NCI-H2029 treated with DMSO at 0.1 percent for 48 hours (cell line): Measurements from ENCODE around the gene XYLT1.

ENCODE experiments used
- DNase-seq: peaks from one replicate; lab custom pipeline; 2025; lab: John Stamatoyannopoulos, UW

The XYLT1 gene

DNA sequence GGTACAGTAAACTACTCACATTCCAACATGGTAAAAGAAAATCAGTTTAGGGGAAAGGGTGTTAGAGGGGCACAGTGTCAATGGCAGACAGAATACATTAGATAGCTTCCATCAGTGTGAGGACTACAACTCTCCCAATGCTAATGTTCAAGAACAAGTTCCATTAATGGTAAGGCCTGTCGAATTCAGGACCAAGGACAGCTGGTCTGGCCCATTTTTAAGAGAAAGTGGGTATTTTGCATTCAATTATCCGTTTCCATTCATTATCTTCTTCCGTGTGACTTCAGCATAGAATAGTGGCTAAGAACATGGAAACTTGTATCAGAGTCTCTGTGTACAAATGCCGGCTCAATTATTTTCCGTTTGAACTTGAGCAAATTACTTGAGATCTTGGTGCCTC is 98.4 kb downstream of the XYLT1 start:
- DNase-seq = no peak

- DNase-seq = no peak
Measured at GRCh38 chr16:17371299-17371698, 99.5 kb downstream of the XYLT1 start.

GRCh38 chr16:17370731-17371285 is 100.0 kb downstream of the XYLT1 start:
- no peak for DNase-seq

DNA sequence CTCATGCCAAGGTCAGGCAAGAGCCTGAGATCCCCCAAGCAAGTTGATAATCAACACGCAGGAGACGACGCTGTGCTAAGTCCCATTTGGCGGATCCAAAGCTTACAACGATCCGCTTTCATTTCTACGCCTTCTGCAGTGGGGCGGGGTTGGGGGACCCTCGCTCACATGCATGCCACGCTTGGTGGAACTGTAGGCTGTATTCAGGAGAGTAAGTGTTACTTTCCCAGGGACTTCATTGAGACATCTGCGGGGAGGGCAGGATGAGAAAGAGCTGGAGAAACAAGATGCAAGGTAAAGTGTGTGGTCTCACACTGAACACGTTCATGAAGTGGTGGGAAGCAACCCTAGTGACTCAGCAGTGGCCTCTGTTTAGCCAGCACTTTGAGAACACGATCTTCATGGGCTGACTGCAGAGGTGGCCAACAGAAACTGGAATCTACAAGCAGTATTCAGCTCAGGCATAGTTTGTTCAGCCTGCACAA is 100.5 kb downstream of the XYLT1 start:
- DNase-seq = no peak

DNA sequence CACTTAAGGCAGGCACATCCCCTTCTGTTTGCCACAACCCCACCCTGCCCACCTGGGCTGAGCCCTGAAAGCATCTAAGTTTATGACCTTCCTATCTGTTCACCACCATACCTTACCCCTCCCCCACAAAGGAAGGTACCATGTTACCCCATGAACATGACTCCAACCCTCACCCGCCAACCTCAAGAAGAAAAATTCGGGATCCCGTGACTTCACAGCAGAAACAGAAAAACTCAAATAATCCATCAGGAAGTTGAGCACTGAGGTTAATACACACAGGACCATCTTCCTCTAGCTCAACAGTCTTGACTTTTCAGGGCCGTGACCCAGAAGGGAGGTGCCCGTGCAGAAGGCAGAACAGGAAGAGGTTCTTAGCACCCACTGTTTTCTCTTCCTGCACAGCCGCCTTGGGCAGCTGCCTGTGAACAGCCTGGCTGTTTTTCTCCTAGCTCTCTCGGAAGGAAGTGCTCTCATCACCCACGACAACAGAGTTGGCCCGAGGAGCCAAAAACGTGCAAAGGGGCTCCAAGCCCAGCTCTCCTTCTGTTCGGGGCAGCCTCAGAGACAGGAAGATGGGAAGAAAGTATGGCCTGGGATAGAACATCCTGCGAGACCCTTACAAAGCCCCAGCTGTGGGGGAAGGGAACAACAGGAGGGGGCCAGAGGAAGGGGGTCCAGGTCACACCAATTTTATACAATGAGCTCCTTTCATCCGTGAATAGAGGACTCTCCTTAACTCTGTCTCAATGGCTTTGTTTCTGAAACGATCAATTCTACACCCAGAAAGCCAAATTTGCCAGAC is 101.1 kb downstream of the XYLT1 start:
- no peak for DNase-seq

- no peak for DNase-seq
Measured at GRCh38 chr16:17368951-17369350, 101.8 kb downstream of the XYLT1 start.

- DNase-seq = no peak
Measured at GRCh38 chr16:17368446-17368845, 102.3 kb downstream of the XYLT1 start.

GRCh38 chr16:17367923-17368322 is 102.8 kb downstream of the XYLT1 start:
- no peak for DNase-seq

DNA sequence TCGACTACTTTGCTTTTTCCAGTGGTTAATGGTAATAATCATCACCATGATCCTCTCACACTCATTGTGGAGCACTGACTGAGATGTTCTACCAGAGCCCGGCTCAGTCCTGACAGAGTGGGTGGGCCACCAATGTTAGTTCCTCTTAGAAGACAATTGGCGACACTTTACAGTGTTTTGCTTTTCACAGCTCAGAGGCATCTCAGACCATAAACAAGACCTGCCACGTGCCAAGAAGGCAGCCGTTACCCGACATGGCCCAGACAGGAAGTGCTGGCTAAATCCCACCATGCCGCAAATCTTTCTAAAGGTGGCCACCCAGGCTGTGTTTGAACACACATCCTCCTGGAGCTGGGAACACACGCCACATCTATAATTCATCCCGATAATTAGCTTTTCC is 103.7 kb downstream of the XYLT1 start:
- DNase-seq = no peak

DNA sequence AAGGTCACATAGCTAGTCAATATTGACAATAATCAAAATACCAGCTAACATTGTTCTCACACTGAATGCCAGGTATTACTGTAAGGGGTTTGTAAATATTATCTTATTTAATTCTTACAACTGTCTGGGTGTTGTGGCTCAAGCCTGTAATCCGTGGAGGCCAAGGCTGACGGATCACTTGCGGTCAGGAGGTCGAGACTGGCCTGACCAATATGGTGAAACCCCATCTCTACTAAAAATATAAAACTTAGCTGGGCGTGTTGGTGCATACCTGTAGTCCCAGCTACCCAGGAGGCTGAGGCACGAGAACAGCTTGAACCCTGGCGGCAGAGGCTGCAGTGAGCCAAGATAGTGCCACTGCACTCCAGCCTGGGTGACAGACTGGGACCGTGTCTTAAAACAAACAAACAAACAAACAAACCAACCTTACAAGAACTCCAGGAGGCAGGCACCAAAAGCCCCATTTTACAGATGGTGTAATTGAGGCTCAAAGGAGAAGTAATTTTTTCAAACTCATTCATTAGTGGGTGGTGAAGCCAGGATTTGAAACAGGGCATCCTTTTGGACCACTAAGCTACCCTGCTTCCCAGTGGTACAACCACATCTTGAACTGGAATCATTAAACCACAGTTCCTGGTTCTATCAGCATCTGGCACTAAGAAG is 104.3 kb downstream of the XYLT1 start:
- DNase-seq = no peak

DNA sequence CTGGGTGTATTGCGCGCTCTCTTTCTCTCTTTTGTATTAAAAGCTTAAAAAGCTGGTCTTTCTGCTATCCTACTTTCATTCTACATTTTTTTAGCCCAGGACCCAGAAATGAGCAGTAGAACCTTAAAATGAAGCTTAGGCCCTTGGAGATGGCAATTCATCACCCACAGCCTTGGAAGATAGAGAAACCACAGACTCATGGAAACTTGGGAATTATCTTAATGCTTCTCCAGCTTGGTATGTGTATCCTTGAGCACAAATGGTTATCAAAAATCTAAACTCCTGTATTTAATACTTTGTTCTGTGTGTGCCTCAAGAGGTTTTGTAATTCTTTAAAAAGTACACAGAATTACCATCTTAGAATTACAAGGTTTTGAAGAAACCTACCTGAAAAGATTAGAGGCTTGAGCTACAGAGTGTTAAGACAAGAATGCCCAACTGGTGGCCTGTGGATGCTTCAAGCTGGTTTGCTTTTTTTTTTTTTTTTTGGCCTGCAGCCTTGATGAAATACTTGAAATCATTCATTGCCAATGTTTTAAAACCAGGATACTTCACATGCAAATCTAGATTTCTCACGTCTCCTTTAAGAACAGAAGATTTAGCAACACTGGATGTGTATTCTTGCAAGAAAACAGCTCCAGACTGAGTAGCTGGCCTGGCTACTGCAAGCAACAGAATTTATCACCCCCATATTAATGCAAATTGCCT is 105.0 kb downstream of the XYLT1 start:
- no peak for DNase-seq

DNA sequence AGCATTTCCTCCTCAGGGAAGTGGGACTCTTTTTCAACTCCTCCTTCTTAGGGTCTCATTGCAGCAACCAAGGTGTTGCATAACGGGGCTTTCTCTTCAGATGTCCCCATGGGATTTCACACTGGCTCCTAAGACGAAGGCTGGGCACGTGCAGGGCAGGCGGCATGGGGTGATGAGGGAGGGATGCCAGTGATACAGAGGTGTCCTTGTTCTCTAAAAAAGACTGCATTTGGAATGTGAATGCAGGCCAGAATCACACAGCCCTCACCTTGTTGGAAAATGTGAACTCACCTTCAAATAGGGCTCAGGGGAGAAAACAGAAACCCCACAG is 105.6 kb downstream of the XYLT1 start:
- DNase-seq = no peak

- DNase-seq = no peak
Measured at GRCh38 chr16:17364319-17365210, 106.2 kb downstream of the XYLT1 start.

- no peak for DNase-seq
Measured at GRCh38 chr16:17362946-17363345, 107.8 kb downstream of the XYLT1 start.

DNA sequence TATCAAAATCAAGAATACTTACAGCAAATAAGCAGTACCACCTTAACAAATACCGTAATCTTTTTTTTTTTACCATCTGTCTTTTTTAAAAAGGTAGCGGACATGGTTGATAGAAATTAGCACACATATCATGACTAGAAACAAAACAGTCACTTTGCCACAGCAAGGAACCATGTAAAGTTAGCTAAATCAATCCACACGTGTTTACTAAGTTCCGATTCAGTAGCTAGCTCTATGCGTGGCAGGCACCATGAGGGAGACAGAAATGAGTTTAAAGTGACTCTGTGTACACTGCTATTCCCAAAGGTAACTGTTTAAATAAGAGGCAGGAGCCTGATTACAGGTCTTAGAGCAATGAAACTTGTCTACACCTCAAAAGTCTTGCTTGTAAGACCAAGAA is 108.6 kb downstream of the XYLT1 start:
- no peak for DNase-seq

DNA sequence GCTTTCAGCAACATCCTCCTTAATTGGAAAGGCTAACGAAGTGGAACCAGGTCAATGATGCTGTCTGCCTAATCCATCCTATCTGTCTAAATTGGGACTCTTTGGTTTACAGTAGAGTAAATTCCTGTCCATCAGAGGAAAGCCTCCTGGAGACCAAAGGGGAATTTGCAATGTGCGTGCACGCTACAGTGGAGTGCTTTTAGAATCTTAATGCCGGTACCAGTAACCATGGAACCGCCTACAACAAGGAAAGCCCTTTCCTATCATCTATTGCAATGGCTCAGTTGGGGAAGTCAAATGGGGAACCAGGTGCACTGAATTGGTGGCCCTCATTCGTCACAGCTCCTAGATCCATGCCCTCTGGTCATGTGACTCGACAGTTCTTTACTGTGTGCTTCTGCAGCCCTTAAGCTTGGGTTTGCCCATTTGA is 110.1 kb downstream of the XYLT1 start:
- no peak for DNase-seq

DNA sequence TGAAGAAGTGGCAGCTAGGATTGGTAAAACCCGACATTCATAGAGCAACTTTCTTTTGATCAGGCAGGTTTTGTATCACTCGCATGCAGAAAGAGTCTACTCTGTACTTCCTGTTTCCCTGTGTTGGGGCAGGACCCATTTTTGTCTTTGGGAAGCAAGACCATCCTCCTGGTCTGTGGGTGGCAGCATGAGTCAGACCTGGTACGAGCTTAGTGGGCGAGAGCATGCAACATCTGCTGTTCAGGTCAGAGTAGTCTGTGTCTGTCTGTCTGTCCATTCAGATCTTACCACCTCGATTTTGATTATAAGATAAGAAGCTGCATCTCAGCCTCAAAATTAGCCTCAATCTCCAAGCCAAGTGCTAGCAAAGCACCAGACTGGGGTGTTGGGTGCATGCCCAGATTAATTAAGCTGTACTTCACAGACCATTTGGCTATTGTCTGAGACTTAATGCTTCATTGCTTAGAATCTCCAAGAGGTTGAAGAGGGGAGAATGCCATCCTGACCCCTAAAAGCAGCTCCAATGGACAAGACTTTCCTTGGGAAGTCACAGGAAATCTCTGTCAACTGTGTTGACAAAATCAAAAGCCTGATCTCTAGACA is 110.9 kb downstream of the XYLT1 start:
- DNase-seq = peak; percentile 26

DNA sequence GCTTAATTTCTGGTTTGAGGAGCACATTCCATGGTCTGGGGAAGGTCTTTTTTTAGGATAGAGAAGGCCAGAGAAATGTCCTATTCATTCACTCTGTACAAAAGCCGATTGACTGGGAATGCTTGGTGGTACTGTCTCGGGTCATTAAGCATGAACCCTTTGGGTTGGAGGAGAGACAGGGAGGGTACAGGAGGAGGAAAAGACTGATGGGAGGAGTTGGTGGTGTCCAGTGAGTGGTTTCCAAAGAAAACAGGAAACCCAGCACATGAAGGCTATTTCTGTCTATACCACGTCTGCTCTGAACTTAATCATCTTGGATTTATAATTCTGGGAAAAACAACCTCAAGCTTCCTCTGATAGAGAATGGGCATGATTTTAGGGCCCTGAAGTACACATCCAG is 111.9 kb downstream of the XYLT1 start:
- DNase-seq = no peak

DNA sequence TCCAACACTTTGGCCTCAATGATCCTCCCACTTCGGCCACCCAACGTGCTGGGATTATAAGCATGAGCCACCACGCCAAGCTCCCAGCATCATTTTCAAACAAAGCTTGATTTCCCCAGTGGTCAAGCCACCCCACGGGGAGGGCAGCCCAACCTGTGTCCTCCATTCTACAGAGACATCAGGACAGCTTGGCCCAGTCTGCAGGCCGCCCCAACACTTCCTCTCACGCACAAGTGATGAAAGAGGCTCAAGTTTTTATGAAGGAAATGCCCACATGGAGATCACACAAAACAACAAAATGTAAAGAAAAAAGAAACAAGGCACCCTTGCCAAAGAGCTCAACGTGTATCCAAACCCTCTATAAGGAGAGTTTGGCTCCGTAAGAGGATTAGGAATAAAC is 112.4 kb downstream of the XYLT1 start:
- no peak for DNase-seq

DNA sequence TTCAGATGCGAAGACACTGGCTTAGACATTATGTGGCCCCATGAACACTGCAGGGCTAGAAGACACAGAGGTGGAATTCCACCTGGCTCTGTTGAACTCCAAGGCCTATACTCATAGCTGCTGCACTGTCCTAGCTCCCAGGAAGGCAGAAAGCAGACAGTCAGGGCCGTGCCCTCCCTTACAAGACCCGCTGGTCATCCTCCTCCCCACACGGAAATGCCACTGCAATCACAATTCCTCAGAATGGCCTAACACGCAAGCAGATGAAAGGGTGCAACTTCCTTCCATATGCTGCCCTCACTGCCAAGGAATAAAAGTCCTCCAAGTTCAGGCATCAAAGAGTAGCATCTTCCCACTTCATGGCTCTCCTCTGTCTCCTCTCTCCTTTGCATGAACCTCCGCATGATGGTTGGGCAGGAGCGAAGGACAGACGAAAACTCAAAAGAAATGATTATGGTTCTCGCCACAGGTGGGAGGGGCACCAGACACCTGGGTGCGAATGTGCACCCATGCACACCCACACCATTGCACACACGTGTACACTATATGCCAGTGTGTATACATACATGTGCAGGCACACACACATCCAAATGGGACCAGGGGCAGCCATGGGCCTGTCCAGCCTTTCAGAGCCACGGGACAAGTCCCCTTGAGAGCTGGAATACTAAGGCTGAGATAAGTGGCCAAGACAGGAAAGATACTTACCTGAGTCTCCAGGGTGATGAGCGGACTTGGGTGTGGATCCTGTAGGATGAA is 113.3 kb downstream of the XYLT1 start:
- no peak for DNase-seq
